HG03135 (cell line): ENCODE measurements around the gene NFIX.

Experiments used
- ATAC-seq: cut with Tn5 transposase; IDR thresholded peaks from one replicate; pipeline ENCODE4 v1.9.1; 2021; ENCODE audit warnings: mild to moderate bottlenecking, moderate library complexity; ENCODE audit not compliant: unreplicated experiment

NFIX gene

GRCh38 chr19:13118424-13119193 lies 123.3 kb downstream of the NFIX start:
- no peak for ATAC-seq

- ATAC-seq, result no peak
Measured at GRCh38 chr19:13119627-13120026, 124.4 kb downstream of the NFIX start.

GRCh38 chr19:13120031-13120430 lies 124.8 kb downstream of the NFIX start:
- no peak for ATAC-seq

- ATAC-seq, result no peak
Measured at GRCh38 chr19:13120817-13121216, 125.5 kb downstream of the NFIX start.

- no peak for ATAC-seq
Measured at GRCh38 chr19:13121551-13122274, 126.4 kb downstream of the NFIX start.

- ATAC-seq, result no peak
Measured at GRCh38 chr19:13122275-13122878, 127.1 kb downstream of the NFIX start.

GRCh38 chr19:13122980-13123957 lies 128.0 kb downstream of the NFIX start:
- ATAC-seq, result no peak

- ATAC-seq, result no peak
Measured at GRCh38 chr19:13127051-13127450, 131.8 kb downstream of the NFIX start.

GRCh38 chr19:13127811-13128575 lies 132.7 kb downstream of the NFIX start:
- no peak for ATAC-seq

GRCh38 chr19:13128583-13128982 lies 133.3 kb downstream of the NFIX start:
- no peak for ATAC-seq

- ATAC-seq, result no peak
Measured at GRCh38 chr19:13129384-13129783, 134.1 kb downstream of the NFIX start.

GRCh38 chr19:13130886-13131490 lies 135.7 kb downstream of the NFIX start:
- ATAC-seq, result no peak

- ATAC-seq, result no peak
Measured at GRCh38 chr19:13132471-13133180, 137.4 kb downstream of the NFIX start.

- no peak for ATAC-seq
Measured at GRCh38 chr19:13133241-13133870, 138.1 kb downstream of the NFIX start.

- ATAC-seq, result no peak
Measured at GRCh38 chr19:13134626-13135025, 139.4 kb downstream of the NFIX start.

- no peak for ATAC-seq
Measured at GRCh38 chr19:13135068-13136062, 140.1 kb downstream of the NFIX start.

- no peak for ATAC-seq
Measured at GRCh38 chr19:13137290-13137794, 142.1 kb downstream of the NFIX start.
